ENCODE measurements around the gene PHF2.

The PHF2 gene

GRCh38 chr9:93576258-93577077 lies at the start of gene PHF2:
TSS of gene PHF2 (plus strand) at chr9:93576584. CDS start at chr9:93576774, 190 bp downstream.
- no peak for DNase-seq (ENCODE audit: low read depth)

GRCh38 chr9:93531374-93531773 lies 45.0 kb upstream of the PHF2 start:
- DNase-seq (ENCODE audit: low read depth), result no peak

- DNase-seq (ENCODE audit: low read depth), result no peak
Measured at GRCh38 chr9:93532141-93532540, 44.2 kb upstream of the PHF2 start.

GRCh38 chr9:93533863-93534262 lies 42.5 kb upstream of the PHF2 start:
- DNase-seq (ENCODE audit: low read depth), result no peak

- DNase-seq (ENCODE audit: low read depth), result no peak
Measured at GRCh38 chr9:93536167-93536566, 40.2 kb upstream of the PHF2 start.

- no peak for DNase-seq (ENCODE audit: low read depth)
Measured at GRCh38 chr9:93536874-93537273, 39.5 kb upstream of the PHF2 start.

GRCh38 chr9:93540305-93540704 lies 36.1 kb upstream of the PHF2 start:
- DNase-seq (ENCODE audit: low read depth), result no peak

GRCh38 chr9:93541005-93541404 lies 35.4 kb upstream of the PHF2 start:
- DNase-seq (ENCODE audit: low read depth), result no peak

GRCh38 chr9:93541581-93542349 lies 34.6 kb upstream of the PHF2 start:
- DNase-seq (ENCODE audit: low read depth), result no peak

- DNase-seq (ENCODE audit: low read depth), result no peak
Measured at GRCh38 chr9:93543117-93543516, 33.3 kb upstream of the PHF2 start.

GRCh38 chr9:93546356-93546755 lies 30.0 kb upstream of the PHF2 start:
- no peak for DNase-seq (ENCODE audit: low read depth)

GRCh38 chr9:93549611-93550010 lies 26.8 kb upstream of the PHF2 start:
- no peak for DNase-seq (ENCODE audit: low read depth)

- no peak for DNase-seq (ENCODE audit: low read depth)
Measured at GRCh38 chr9:93552923-93553322, 23.5 kb upstream of the PHF2 start.

GRCh38 chr9:93555370-93555769 lies 21.0 kb upstream of the PHF2 start:
- DNase-seq (ENCODE audit: low read depth), result no peak

- DNase-seq (ENCODE audit: low read depth), result no peak
Measured at GRCh38 chr9:93557366-93558137, 18.8 kb upstream of the PHF2 start.

GRCh38 chr9:93558503-93558902 lies 17.9 kb upstream of the PHF2 start:
- no peak for DNase-seq (ENCODE audit: low read depth)

GRCh38 chr9:93560991-93561390 lies 15.4 kb upstream of the PHF2 start:
- no peak for DNase-seq (ENCODE audit: low read depth)

- DNase-seq (ENCODE audit: low read depth), result no peak
Measured at GRCh38 chr9:93562157-93562556, 14.2 kb upstream of the PHF2 start.

- DNase-seq (ENCODE audit: low read depth), result no peak
Measured at GRCh38 chr9:93565089-93565488, 11.3 kb upstream of the PHF2 start.

- DNase-seq (ENCODE audit: low read depth), result peak; percentile 91
Measured at GRCh38 chr9:93566408-93567270, 9.7 kb upstream of the PHF2 start.

GRCh38 chr9:93567271-93567959 lies 9.0 kb upstream of the PHF2 start:
- DNase-seq (ENCODE audit: low read depth), result no peak

All from amniotic epithelial cell (primary cell).